ENCODE measurements around the gene G0S2.

- TF ChIP-seq CTCF (IDR thresholded peaks at IDR 0.05) (no peak), POLR2A (IDR thresholded peaks at IDR 0.05) (no peak)
These were observed 17.3 kb upstream of the G0S2 start for GRCh38 chr1:209657918-209658317.

All from prostate gland (tissue), 2 donors.